Naive thymus-derived CD8-positive, alpha-beta T cell (primary cell): Measurements from ENCODE around the gene MAD1L1. TPM values are rescaled to one million over a fixed set of nuclear protein-coding genes. Genes with fewer than 3 reads are reported as not detected.
"Not testable (repeated sequence)": the region's sequence is repeated elsewhere in the genome, so short reads cannot be mapped to it uniquely, and the experiment has no call there.

Experiments
- ATAC-seq, 2 donors: fragments of 150-1000 bp; cut with Tn5 transposase in 1 of 2; sonication (Bioruptor Pico), chemical (Tn5 transposase) in 1 of 2; 1 replicate in 1 of 2; 2 replicates in 1 of 2; pipeline ENCODE4 v1.10.0; 2021; ENCODE audit warnings: mild to moderate bottlenecking in 2 of 2, moderate library complexity in 2 of 2
- POLR2A ChIA-PET: fragments of 350-600 bp; sonication (Branson Sonifier 250); formaldehyde crosslinking; loops from one replicate; lab custom pipeline; 2021; ENCODE audit warnings: antibody characterized with exemption; lab: Charles Lee
- DNase-seq, 10 donors: peaks; one replicate each; pipeline versions ENCODE4 v3.0.0 to v3.0.0-alpha.2; 2020 to 2022
- H3K27ac Mint-ChIP-seq, 10 donors: one replicate each; pipeline ENCODE4 v1.8.0; 2020 to 2022; ENCODE audit warnings: mild to moderate bottlenecking in 10 of 10, mixed read lengths in 10 of 10, moderate library complexity in 4 of 10, inconsistent platforms in 1 of 10
- H3K27me3 Mint-ChIP-seq, 5 donors: one replicate each; pipeline ENCODE4 v1.8.0; 2021 to 2022; ENCODE audit warnings: mixed read lengths in 5 of 5
- H3K36me3 Mint-ChIP-seq, 3 donors: one replicate each; pipeline ENCODE4 v1.8.0; 2020 to 2022; ENCODE audit warnings: mixed read lengths in 3 of 3, mild to moderate bottlenecking in 2 of 3, inconsistent platforms in 1 of 3
- H3K4me1 Mint-ChIP-seq, 4 donors: one replicate each; pipeline ENCODE4 v1.8.0; 2021 to 2022; ENCODE audit warnings: mixed read lengths in 4 of 4
- H3K4me3 Mint-ChIP-seq, 10 donors: one replicate each; pipeline ENCODE4 v1.8.0; 2020 to 2022; ENCODE audit warnings: mild to moderate bottlenecking in 10 of 10, mixed read lengths in 10 of 10, moderate library complexity in 6 of 10, inconsistent platforms in 1 of 10
- H3K9me3 Mint-ChIP-seq, 9 donors: one replicate each; pipeline ENCODE4 v1.8.0; 2020 to 2022; ENCODE audit warnings: mixed read lengths in 9 of 9, mild to moderate bottlenecking in 3 of 9, inconsistent platforms in 1 of 9, moderate library complexity in 1 of 9
- polyA plus RNA-seq, 3 donors: library from polyadenylated mRNA; unstranded; fragments of 300-500 nt; fragmentation: Illumina TruSeq; gene quantifications; one replicate each; pipeline ENCODE4 v1.2.3, GENCODE V29; 2021
- total RNA-seq, 8 experiments: library from RNA in 2 of 8; stranded (reverse) in 2 of 8; gene quantifications; one replicate each; pipeline ENCODE4 v1.2.3 and lab custom pipeline; 2021 to 2026

The MAD1L1 gene
- total and polyA plus RNA-seq, 5 experiments from 2014 or later, result 84.5 to 243 (median 146) TPM

DNA sequence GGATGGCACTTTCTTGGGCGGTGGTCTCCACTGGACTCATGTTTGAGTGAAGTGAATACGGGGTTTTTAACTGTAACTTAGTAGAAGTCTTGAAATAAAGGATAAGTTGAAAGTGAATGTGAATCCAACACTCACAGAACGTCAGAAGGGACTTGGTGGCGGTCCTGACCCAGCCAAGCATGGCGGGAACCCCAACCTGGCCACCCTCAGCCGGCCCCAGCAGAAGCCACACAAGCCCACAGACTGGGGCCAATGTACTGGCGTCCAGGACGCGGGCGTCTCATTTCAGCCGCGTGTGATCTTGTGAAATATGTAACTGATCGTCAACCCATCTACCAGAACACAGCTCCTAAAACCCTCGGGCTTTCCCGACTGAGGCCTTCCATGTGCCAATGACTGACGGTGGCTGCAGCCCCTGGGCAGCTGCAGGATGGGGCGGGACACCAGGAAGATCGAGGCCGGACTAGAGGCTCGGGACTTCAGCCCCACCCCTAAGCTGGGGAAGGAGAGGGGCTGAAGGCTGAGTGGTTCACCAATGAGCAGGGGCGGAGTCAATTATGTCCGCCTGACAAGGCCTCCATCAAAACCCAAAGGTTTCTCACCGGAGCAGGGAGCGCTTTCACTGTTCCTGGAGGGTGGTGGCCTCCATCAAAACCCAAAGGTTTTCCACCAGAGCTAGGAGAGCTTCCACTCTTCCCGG is 161.5 kb downstream of the MAD1L1 start:
- ATAC-seq (no peak), DNase-seq (no peak)
- peaks cover 0 to under 1% (median 0%) of the 10 kb centered on the region in 3 donors for H3K36me3 Mint-ChIP-seq
- peak overlapping the region in 2 of 10 donors; percentile 11 to 79 for H3K27ac Mint-ChIP-seq
- H3K27me3 Mint-ChIP-seq, result peaks cover 0 to 1% (median 0%) of the 10 kb centered on the region in 5 donors
- H3K4me3 Mint-ChIP-seq, result peak overlapping the region in 1 of 10 donors; percentile 41
- H3K9me3 Mint-ChIP-seq, result no peaks in the 10 kb centered on the region
- POLR2A ChIA-PET, result no interaction called here
- peaks cover 8 to 39% (median 31%) of the 10 kb centered on the region in 4 donors for H3K4me1 Mint-ChIP-seq

DNA sequence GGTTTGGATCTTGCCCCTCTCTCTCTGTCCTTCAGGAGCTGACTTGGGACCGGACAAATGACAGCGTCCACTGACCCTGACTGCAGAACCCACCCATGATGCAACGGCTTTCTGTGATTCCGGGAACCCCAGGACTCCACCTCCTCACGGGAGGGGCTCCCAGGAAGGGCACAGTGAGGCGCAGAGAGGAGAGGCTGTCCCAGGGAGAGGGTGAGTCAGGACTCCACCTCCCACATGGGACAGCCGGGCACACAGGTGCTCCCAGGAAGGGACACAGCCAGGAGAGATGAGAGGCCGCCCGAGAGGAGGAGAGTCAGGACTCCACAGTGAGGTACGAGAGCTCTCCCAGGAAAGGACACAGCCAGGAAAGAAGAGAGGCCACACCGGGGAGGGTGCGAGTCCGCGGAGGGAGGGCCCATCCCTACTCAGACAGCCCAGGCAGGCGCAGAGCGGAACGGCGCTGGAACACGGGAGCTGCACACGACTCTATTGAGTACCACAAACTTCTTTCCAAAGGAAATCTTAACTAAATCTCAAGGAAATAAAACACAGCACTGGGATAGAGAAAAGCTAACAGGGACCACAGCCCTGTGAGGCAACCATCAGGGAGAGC is 162.5 kb downstream of the MAD1L1 start:
- Mint-ChIP-seq H3K36me3 (no peaks in the 10 kb centered on the region), H3K27me3 (no peaks in the 10 kb centered on the region), H3K4me3 (no peak overlapping the region), H3K4me1 (peaks cover 7 to 44% (median 34%) of the 10 kb centered on the region in 4 donors), H3K9me3 (no peaks in the 10 kb centered on the region), H3K27ac (peak overlapping the region in 2 of 10 donors; percentile 35 to 87)
- ATAC-seq (no peak), DNase-seq (no peak)
- POLR2A ChIA-PET, result interaction anchor here (0.7 to 1.2 kb wide), 2 partner anchors 13 to 14 kb away, joined by 3 to 4 read pairs; no protein-coding TSS in a partner anchor

DNA sequence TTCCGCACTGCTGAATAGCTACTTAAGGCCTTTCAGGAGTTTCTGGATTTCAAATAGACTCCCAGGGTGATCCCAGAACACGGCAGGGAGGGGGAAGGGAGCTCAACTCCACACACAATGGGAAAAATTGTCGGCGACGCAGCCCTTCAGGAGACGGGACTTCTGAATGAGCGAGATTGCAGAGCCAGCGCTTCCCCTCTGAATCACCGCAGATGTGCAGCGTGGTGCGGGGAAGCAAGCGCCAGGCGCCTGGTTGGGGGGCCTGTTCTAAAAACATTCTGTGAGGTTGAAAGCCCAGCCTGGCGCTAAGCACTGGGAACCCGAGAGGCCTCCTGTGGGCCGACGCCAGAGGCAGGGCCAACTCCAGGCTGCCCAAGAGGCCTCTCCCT is 163.3 kb downstream of the MAD1L1 start:
- ATAC-seq, result no peak
- POLR2A ChIA-PET, result interaction anchor here (1.2 kb wide), 1 partner anchor 13 kb away, joined by 4 read pairs; no protein-coding TSS in a partner anchor
- Mint-ChIP-seq H3K9me3 (no peaks in the 10 kb centered on the region), H3K27ac (peak overlapping the region in 2 of 10 donors; percentile 20 to 69), H3K4me3 (no peak overlapping the region), H3K27me3 (no peaks in the 10 kb centered on the region), H3K4me1 (peaks cover 9 to 47% (median 37%) of the 10 kb centered on the region in 4 donors), H3K36me3 (no peaks in the 10 kb centered on the region)
- no peak for DNase-seq

DNA sequence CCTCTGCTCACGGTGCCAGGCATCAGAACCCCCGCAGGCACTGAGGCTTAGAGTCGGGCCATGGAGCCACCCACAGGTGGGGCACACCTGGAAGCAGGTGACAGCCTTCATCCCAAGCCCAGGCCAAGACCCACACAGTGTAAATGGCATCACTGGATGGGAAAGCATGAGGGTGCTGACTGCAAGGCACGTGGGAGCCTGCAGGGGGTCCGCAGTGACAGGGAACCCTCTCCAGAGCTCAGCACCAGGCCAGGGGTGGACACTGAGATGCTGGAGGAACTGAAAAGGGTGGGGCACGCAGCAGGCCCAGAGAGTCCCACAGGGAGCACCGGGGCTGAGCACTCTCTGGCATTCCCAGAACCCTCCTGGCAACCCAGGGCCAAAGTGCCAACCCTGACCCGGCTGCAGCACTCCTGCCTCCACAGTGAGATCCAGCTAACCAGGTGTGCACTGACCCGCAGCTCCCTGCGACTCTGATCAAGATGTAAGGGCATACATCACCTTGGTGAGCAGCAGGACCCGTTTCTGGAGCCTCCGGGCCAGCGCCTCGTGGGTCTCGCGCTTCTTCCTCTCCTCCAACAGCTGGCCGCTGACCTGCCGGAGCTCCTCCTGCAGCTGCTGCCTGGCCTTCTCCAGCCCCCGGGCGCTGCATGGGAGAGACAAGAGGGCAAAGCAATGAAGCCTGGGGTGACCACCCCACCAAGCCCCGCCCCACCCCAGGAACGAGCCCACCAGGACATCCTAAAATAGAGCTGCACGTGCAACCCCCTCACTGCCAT is 163.9 kb downstream of the MAD1L1 start:
- no peaks in the 10 kb centered on the region for H3K27me3 Mint-ChIP-seq
- DNase-seq, result no peak
- H3K9me3 Mint-ChIP-seq, result no peaks in the 10 kb centered on the region
- H3K4me1 Mint-ChIP-seq, result peaks cover 11 to 51% (median 40%) of the 10 kb centered on the region in 4 donors
- no peaks in the 10 kb centered on the region for H3K36me3 Mint-ChIP-seq
- POLR2A ChIA-PET, result interaction anchor here (1.2 kb wide), 1 partner anchor 14 kb away, joined by 4 read pairs; no protein-coding TSS in a partner anchor
- H3K27ac Mint-ChIP-seq, result peak overlapping the region in 3 of 10 donors; percentile 20 to 83 (median 77)
- H3K4me3 Mint-ChIP-seq, result no peak overlapping the region
- ATAC-seq, result no peak

DNA sequence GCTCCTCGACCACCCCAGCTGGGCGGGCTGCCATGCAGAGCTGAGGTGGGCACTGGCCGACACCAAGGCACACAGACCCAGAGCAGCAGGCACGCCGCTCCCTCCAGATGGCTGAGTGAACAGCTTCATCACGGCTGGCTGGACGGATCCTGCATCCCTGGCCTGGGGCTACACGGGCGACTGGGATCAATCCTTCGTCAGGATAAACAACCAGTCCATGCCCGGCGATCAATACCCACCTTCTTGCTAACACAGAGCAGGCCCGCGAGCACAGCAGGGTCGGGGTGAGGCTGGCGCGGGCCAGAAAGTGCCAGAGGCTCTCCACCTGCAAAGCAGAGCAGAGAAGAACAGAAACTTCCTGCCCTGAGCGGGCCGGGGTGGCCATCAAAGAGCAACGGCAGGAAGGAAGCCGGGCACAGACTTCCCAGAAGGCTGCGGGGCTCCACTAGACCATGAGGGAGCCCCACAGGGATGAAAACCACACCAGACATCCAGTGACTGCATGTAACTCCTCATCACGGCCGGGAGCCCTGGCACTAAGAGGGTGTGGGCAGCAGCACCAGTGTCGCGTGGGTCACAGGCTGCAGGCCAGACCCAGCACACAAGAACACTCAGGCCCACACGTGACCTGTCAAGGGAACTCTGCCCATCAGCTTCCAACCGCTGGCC is 166.4 kb downstream of the MAD1L1 start:
- POLR2A ChIA-PET, result interaction anchor here (1.3 to 1.6 kb wide), 3 partner anchors 16 to 127 kb away, joined by 4 to 7 read pairs (median 4); no protein-coding TSS in a partner anchor
- Mint-ChIP-seq H3K36me3 (no peaks in the 10 kb centered on the region), H3K4me1 (peaks cover 17 to 47% (median 36%) of the 10 kb centered on the region in 4 donors), H3K27ac (peak overlapping the region; percentile 81 to 97 (median 92)), H3K27me3 (no peaks in the 10 kb centered on the region), H3K9me3 (no peaks in the 10 kb centered on the region), H3K4me3 (peak overlapping the region; percentile 71 to 85 (median 78))
- DNase-seq, result peak; percentile 30 to 77 (median 52)
- peak; percentile 94 to 97 for ATAC-seq

DNA sequence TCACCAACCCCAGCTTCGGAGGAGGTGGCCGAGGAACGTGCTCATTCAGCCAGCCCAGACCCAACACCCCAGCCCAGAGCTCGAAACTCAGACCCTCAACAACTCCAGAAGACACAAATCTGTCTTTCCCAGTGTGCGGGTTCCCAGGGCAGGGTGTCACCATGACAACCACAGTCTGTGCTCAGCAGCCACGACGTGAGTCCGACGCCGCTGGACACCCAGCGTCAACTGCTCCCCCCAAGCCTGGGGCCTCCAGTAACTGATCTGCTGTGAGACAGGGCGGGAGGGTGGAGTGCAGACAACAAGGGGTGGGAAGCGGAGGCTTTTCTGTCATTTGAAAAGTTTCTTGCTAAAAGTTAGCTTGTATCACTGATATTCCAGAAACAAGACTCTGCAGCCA is 167.2 kb downstream of the MAD1L1 start:
- H3K4me3 Mint-ChIP-seq, result peak overlapping the region; percentile 39 to 85 (median 78)
- H3K4me1 Mint-ChIP-seq, result peaks cover 17 to 48% (median 35%) of the 10 kb centered on the region in 4 donors
- no peak for ATAC-seq
- no peak for DNase-seq
- H3K27me3 Mint-ChIP-seq, result no peaks in the 10 kb centered on the region
- no peaks in the 10 kb centered on the region for H3K9me3 Mint-ChIP-seq
- H3K36me3 Mint-ChIP-seq, result no peaks in the 10 kb centered on the region
- peak overlapping the region in 9 of 10 donors; percentile 24 to 97 (median 87) for H3K27ac Mint-ChIP-seq
- POLR2A ChIA-PET, result interaction anchor here (1.3 to 1.6 kb wide), 3 partner anchors 17 to 126 kb away, joined by 4 to 7 read pairs (median 4); no protein-coding TSS in a partner anchor

DNA sequence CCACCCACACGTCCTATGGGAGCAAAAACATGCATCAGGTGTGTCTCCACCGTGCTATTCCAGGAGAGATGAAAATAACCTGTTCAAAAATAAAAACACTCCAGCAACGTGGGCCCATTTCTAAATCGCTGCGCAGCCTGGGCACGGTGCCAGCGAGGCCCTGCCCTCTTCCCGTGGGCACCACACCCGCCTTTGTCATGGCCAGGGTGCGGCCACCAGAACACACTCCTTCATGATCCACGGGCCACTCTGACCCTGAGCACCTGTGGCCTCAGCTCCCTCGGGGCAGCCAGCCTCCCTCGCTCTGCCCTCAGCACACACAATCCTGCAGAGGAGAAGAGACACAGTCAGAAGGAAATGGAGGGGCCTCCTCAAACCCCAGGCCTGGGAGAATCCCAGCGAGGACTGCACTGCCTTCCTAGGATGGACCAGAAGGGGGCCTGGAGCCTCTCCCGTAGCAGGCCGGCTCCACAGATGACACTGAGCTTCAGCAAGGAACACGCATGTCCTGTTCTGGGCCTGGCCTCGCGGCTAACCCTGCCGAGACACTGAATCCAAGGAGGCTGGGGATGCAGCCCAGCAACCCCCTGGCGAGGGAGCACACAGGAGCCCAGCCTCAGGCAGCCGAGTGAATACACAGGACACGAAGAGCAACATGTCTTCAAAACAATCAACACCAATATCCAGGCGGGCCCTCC is 169.0 kb downstream of the MAD1L1 start:
- H3K36me3 Mint-ChIP-seq, result peaks cover 0 to 6% (median 2%) of the 10 kb centered on the region in 3 donors
- H3K27ac Mint-ChIP-seq, result peak overlapping the region in 9 of 10 donors; percentile 58 to 94 (median 73)
- DNase-seq (no peak), ATAC-seq (no peak)
- POLR2A ChIA-PET, result no interaction called here
- no peaks in the 10 kb centered on the region for H3K27me3 Mint-ChIP-seq
- H3K4me3 Mint-ChIP-seq, result peak overlapping the region in 8 of 10 donors; percentile 14 to 74 (median 54)
- peaks cover 17 to 54% (median 34%) of the 10 kb centered on the region in 4 donors for H3K4me1 Mint-ChIP-seq
- peaks cover 0 to 3% (median 0%) of the 10 kb centered on the region in 9 donors for H3K9me3 Mint-ChIP-seq

DNA sequence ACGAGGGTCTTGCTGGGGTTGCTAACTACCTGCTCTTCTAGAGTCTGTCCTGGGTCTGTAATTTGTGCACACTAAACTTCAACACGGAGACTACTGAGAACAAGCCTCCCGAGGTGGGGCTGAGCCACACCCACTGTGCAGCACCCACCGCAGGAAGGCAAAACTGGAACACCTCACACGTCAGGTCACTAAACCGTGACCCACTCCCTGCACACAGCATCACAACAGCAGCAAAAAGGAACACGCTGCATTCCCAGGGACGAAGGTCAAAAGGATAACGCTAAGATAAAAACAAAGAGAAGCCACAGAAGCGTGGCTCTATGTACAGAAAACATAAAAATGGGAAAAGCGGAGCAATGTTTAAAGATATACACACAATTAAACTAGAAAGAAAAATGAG is 170.1 kb downstream of the MAD1L1 start:
- POLR2A ChIA-PET, result no interaction called here
- no peak for DNase-seq
- Mint-ChIP-seq H3K4me1 (peaks cover 17 to 54% (median 36%) of the 10 kb centered on the region in 4 donors), H3K27me3 (no peaks in the 10 kb centered on the region), H3K27ac (peak overlapping the region in 8 of 10 donors; percentile 11 to 94 (median 77)), H3K36me3 (peaks cover 0 to 6% (median 2%) of the 10 kb centered on the region in 3 donors), H3K4me3 (peak overlapping the region in 7 of 10 donors; percentile 20 to 74 (median 53)), H3K9me3 (peaks cover 0 to 3% (median 0%) of the 10 kb centered on the region in 9 donors)
- ATAC-seq, result no peak

DNA sequence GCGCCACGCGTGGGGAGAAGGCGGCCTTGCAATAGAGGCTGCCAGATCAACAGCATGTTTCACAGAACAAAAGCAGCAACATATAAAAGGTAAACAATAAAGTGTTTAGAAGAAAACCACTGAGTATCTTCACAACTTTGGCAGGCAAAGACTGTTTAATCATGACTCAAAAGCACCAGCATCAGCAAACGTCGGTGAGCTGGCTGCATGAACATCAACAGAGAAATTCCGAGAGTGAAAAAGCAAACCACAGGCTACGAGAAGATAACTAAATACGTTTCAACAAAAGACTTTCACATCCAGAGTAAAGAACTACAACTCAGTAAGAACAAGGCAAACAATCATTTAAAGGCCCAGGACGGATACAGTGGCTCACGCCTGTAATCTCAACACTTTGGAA is 172.0 kb downstream of the MAD1L1 start:
- H3K27me3 Mint-ChIP-seq, result no peaks in the 10 kb centered on the region
- H3K36me3 Mint-ChIP-seq, result peaks cover 0 to 6% (median 2%) of the 10 kb centered on the region in 3 donors
- POLR2A ChIA-PET, result no interaction called here
- ATAC-seq, result no peak
- H3K4me1 Mint-ChIP-seq, result peaks cover 18 to 48% (median 30%) of the 10 kb centered on the region in 4 donors
- peak overlapping the region in 3 of 10 donors; percentile 2 to 37 (median 3) for H3K27ac Mint-ChIP-seq
- no peak for DNase-seq
- peak overlapping the region in 1 of 10 donors; percentile 33 for H3K4me3 Mint-ChIP-seq
- H3K9me3 Mint-ChIP-seq, result peaks cover 0 to 3% (median 0%) of the 10 kb centered on the region in 9 donors

DNA sequence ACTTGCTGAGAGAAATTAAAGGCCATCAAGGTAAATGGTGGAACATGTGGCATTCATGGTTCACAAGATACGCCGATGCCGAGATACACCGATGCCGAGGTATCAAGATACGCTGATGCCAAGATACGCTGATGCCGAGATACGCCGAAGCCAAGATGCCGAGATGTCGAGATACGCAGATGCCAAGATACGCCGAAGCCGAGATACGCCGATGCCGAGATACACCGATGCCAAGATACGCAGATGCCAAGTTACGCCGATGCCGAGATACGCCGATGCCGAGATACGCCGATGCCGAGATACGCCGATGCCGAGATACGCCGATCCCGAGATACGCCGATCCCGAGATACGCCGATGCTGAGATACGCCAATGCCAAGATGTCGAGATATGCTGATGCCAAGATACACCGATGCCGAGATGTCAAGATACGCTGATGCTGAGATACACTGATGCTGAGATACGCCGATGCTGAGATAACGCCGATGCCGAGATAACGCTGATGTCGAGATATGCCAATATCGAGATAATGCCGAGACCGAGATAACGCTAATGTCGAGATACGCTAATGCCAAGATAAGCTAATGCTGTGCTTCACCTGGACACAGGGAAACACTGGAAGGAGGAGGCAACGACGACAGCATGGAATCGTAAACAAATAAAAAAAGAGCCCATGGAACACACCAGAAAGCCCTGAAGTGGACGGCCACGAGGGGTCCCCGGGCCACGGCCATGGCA is 172.6 kb downstream of the MAD1L1 start:
- DNase-seq (no peak), ATAC-seq (no peak)
- peak overlapping the region in 1 of 10 donors; percentile 33 for H3K4me3 Mint-ChIP-seq
- POLR2A ChIA-PET, result no interaction called here
- peaks cover 0 to 6% (median 2%) of the 10 kb centered on the region in 3 donors for H3K36me3 Mint-ChIP-seq
- H3K27me3 Mint-ChIP-seq, result no peaks in the 10 kb centered on the region
- H3K4me1 Mint-ChIP-seq, result peaks cover 17 to 43% (median 27%) of the 10 kb centered on the region in 4 donors
- H3K27ac Mint-ChIP-seq, result peak overlapping the region in 2 of 10 donors; percentile 33 to 76
- H3K9me3 Mint-ChIP-seq, result peaks cover 0 to 3% (median 0%) of the 10 kb centered on the region in 9 donors

DNA sequence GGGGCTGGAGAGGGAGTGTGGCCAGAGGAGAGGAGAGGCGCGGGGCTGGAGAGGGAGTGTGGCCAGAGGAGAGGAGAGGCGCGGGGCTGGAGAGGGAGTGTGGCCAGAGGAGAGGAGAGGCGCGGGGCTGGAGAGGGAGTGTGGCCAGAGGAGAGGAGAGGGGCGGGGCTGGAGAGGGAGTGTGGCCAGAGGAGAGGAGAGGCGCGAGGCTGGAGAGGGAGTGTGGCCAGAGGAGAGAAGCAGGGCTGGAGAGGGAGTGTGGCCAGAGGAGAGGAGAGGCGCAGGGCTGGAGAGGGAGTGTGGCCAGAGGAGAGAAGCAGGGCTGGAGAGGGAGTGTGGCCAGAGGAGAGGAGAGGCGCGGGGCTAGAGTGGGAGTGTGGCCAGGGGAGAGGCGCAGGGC is 174.5 kb downstream of the MAD1L1 start:
- POLR2A ChIA-PET, H3K9me3 Mint-ChIP-seq, H3K36me3 Mint-ChIP-seq, H3K4me3 Mint-ChIP-seq, H3K27ac Mint-ChIP-seq, H3K27me3 Mint-ChIP-seq, DNase-seq, ATAC-seq: not testable (repeated sequence)
- H3K4me1 Mint-ChIP-seq, result peaks cover 7 to 31% (median 14%) of the 10 kb centered on the region in 4 donors
